MM.1S (cell line): ENCODE data around the gene UPK1A.

ENCODE experiments used
- DNase-seq: peaks from one replicate; pipeline ENCODE4 v3.0.0-alpha.2; 2015
- H2AFZ ChIP-seq: fragments of 300-600 bp; sonication (generic); 2 replicates; pipeline ENCODE4 v1.6.0; 2016; ENCODE audit warnings: antibody characterized with exemption, low read length
- H3F3A ChIP-seq: fragments of 300-600 bp; sonication (generic); 2 replicates; pipeline ENCODE4 v1.6.1; 2016; ENCODE audit warnings: mild to moderate bottlenecking, antibody characterized with exemption, low read length, moderate library complexity, mixed read lengths; ENCODE audit not compliant: insufficient read depth
- H3K27ac ChIP-seq: fragments of 300-600 bp; sonication (generic); 2 replicates; pipeline ENCODE4 v1.5.1; 2016; ENCODE audit warnings: mild to moderate bottlenecking, low read length
- H3K27me3 ChIP-seq: fragments of 300-600 bp; sonication (generic); replicated peaks from 2 replicates; pipeline ENCODE4 v1.6.0; 2016; ENCODE audit warnings: low read length; ENCODE audit not compliant: insufficient read depth
- H3K36me3 ChIP-seq: fragments of 300-600 bp; sonication (generic); replicated peaks from 2 replicates; pipeline ENCODE4 v1.6.1; 2016; ENCODE audit warnings: mild to moderate bottlenecking, low read length, mixed read lengths; ENCODE audit not compliant: insufficient read depth
- H3K4me1 ChIP-seq: fragments of 300-600 bp; sonication (generic); 2 replicates; pipeline ENCODE4 v1.6.1; 2016; ENCODE audit warnings: low read length, mixed read lengths
- H3K4me2 ChIP-seq: fragments of 300-600 bp; sonication (generic); 2 replicates; pipeline ENCODE4 v1.6.0; 2016; ENCODE audit warnings: low read depth, low read length
- H3K4me3 ChIP-seq: fragments of 300-600 bp; sonication (generic); 2 replicates; pipeline ENCODE4 v1.5.1; 2016; ENCODE audit warnings: low read length, mixed read lengths
- H3K79me2 ChIP-seq: fragments of 300-600 bp; sonication (generic); 2 replicates; pipeline ENCODE4 v1.6.1; 2016; ENCODE audit warnings: mixed run types, low read length, mixed read lengths
- H3K9ac ChIP-seq: fragments of 300-600 bp; sonication (generic); 2 replicates; pipeline ENCODE4 v1.6.1; 2016; ENCODE audit warnings: low read length, mixed read lengths
- H3K9me2 ChIP-seq: fragments of 300-600 bp; sonication (generic); replicated peaks from 2 replicates; pipeline ENCODE4 v1.6.1; 2016; ENCODE audit warnings: mild to moderate bottlenecking, low read length, mixed read lengths; ENCODE audit not compliant: insufficient read depth
- H3K9me3 ChIP-seq: fragments of 300-600 bp; sonication (generic); replicated peaks from 2 replicates; pipeline ENCODE4 v1.6.1; 2016; ENCODE audit warnings: mild to moderate bottlenecking, low read length, mixed read lengths; ENCODE audit not compliant: insufficient read depth
- H4K20me1 ChIP-seq: fragments of 300-600 bp; sonication (generic); 2 replicates; pipeline ENCODE4 v1.6.1; 2016; ENCODE audit warnings: mild to moderate bottlenecking, low read length, moderate library complexity, mixed read lengths; ENCODE audit not compliant: insufficient read depth
- CTCF ChIP-seq: fragments of 300-600 bp; sonication (generic); IDR thresholded peaks from 2 replicates; pipeline ENCODE4 v1.5.1; 2016; ENCODE audit warnings: antibody characterized with exemption, low read length, mixed read lengths
- EZH2 ChIP-seq: fragments of 300-600 bp; sonication (generic); optimal IDR thresholded peaks from 2 replicates; pipeline ENCODE3; 2017; ENCODE audit warnings: low read depth, mild to moderate bottlenecking, antibody characterized with exemption, low read length, mixed read lengths
- EZH2phosphoT487 ChIP-seq: fragments of 300-600 bp; sonication (generic); IDR thresholded peaks from 2 replicates; pipeline ENCODE4 v1.6.1; 2018; ENCODE audit warnings: antibody characterized with exemption, low read length

UPK1A gene

GRCh38 chr19:35620001-35620400, 46.3 kb upstream of the UPK1A start:
- Histone ChIP-seq H3K4me1 (no peaks in the 10 kb centered on the region), H3F3A (no peaks in the 10 kb centered on the region), H3K9me3 (no peaks in the 10 kb centered on the region), H4K20me1 (no peaks in the 10 kb centered on the region), H3K79me2 (no peaks in the 10 kb centered on the region), H2AFZ (no peak overlapping the region), H3K27me3 (no peaks in the 10 kb centered on the region), H3K9ac (no peak overlapping the region), H3K36me3 (no peaks in the 10 kb centered on the region), H3K9me2 (no peaks in the 10 kb centered on the region), H3K4me2 (no peak overlapping the region), H3K4me3 (no peak overlapping the region), H3K27ac (no peak overlapping the region)
- no peak for TF ChIP-seq CTCF
- TF ChIP-seq EZH2phosphoT487, result no peak
- no peak for TF ChIP-seq EZH2
- DNase-seq, result no peak

GRCh38 chr19:35621708-35622107, 44.6 kb upstream of the UPK1A start:
- no peaks in the 10 kb centered on the region for H3K9me2 ChIP-seq
- H3K27me3 ChIP-seq, result no peaks in the 10 kb centered on the region
- no peak for DNase-seq
- no peak overlapping the region for H2AFZ ChIP-seq
- H3K9ac ChIP-seq, result no peak overlapping the region
- H3K4me1 ChIP-seq, result no peaks in the 10 kb centered on the region
- H4K20me1 ChIP-seq, result no peaks in the 10 kb centered on the region
- H3F3A ChIP-seq, result peaks cover 2% of the 10 kb centered on the region; the same call in 1 of the 2 replicates
- H3K36me3 ChIP-seq, result no peaks in the 10 kb centered on the region
- TF ChIP-seq CTCF (no peak), EZH2 (no peak), EZH2phosphoT487 (no peak)
- H3K9me3 ChIP-seq, result no peaks in the 10 kb centered on the region
- H3K27ac ChIP-seq, result no peak overlapping the region
- no peak overlapping the region for H3K4me3 ChIP-seq
- H3K4me2 ChIP-seq, result no peak overlapping the region
- H3K79me2 ChIP-seq, result no peaks in the 10 kb centered on the region

DNA sequence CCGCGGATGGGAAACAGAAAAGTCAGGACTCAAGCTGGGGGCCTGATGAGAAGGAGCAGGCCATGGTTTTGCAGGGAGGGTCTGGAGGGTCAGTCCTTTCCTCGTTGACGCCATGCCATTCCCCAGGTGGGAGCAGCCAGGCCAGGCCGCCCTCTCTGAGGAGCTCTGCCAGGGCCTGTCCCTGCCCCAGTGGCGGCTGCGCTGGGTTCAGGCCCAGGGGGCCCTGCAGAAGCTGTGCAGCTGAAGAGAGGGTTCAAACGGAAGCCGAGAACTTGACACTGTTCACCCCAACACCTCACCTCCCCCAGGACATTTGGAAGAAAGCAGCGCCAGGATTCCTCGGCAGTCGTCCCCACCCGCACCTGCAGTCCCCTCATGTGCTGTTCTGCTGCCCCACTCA, 43.6 kb upstream of the UPK1A start:
- TF ChIP-seq CTCF (no peak), EZH2phosphoT487 (no peak), EZH2 (no peak)
- no peak overlapping the region for H3K9ac ChIP-seq

More for the DNA sequence above, 43.6 kb upstream of the UPK1A start:
- Histone ChIP-seq H3K27me3 (no peaks in the 10 kb centered on the region), H2AFZ (no peak overlapping the region), H4K20me1 (no peaks in the 10 kb centered on the region), H3K4me3 (no peak overlapping the region), H3K36me3 (no peaks in the 10 kb centered on the region), H3K27ac (no peak overlapping the region), H3K4me1 (no peaks in the 10 kb centered on the region), H3F3A (peaks cover 2% of the 10 kb centered on the region; the same call in 1 of the 2 replicates), H3K4me2 (no peak overlapping the region), H3K79me2 (no peaks in the 10 kb centered on the region), H3K9me2 (no peaks in the 10 kb centered on the region), H3K9me3 (no peaks in the 10 kb centered on the region)
- no peak for DNase-seq
